Liver (tissue), 9 donors: ENCODE results near the gene LEKR1. TPM values are rescaled to one million over a fixed set of nuclear protein-coding genes. Genes with fewer than 3 reads are reported as not detected.

ENCODE experiments used
- DNase-seq: peaks from one replicate; pipeline ENCODE4 v3.0.0-alpha.2; 2017; ENCODE audit warnings: low spot score
- H3K27ac ChIP-seq, 2 donors: one replicate each; pipeline ENCODE4 v1.7.0; 2013; ENCODE audit warnings: inconsistent platforms in 2 of 2, low read length in 2 of 2, control low read depth in 1 of 2, low read depth in 1 of 2, mild to moderate bottlenecking in 1 of 2
- H3K27me3 ChIP-seq, 4 donors: one replicate each; pipeline versions ENCODE4 v1.6.1 to v1.7.0; 2013; ENCODE audit warnings: low read length in 3 of 4, inconsistent platforms in 1 of 4, mild to moderate bottlenecking in 1 of 4, moderate library complexity in 1 of 4; ENCODE audit not compliant: control insufficient read depth in 4 of 4, insufficient read depth in 4 of 4
- H3K36me3 ChIP-seq, 4 donors: one replicate each; pipeline versions ENCODE4 v1.6.1 to v1.7.0; 2013; ENCODE audit warnings: low read length in 3 of 4, mild to moderate bottlenecking in 3 of 4, low read depth in 1 of 4, moderate library complexity in 1 of 4; ENCODE audit not compliant: control insufficient read depth in 4 of 4, insufficient read depth in 3 of 4
- H3K4me1 ChIP-seq, 4 donors: one replicate each; pipeline versions ENCODE4 v1.6.1 to v1.7.0; 2013; ENCODE audit warnings: low read length in 3 of 4, mild to moderate bottlenecking in 3 of 4, moderate library complexity in 1 of 4; ENCODE audit not compliant: control insufficient read depth in 4 of 4, insufficient read depth in 4 of 4
- H3K4me3 ChIP-seq, 3 donors: one replicate each; pipeline versions ENCODE4 v1.6.1 to v1.7.0; 2013; ENCODE audit warnings: low read length in 3 of 3, control low read depth in 1 of 3, low read depth in 1 of 3, mild to moderate bottlenecking in 1 of 3
- H3K9ac ChIP-seq, 2 donors: one replicate each; pipeline ENCODE4 v1.7.0; 2013; ENCODE audit warnings: low read length in 2 of 2, mild to moderate bottlenecking in 2 of 2, moderate library complexity in 2 of 2, control low read depth in 1 of 2, low read depth in 1 of 2
- H3K9me3 ChIP-seq, 4 donors: one replicate each; pipeline versions ENCODE4 v1.6.1 to v1.7.0; 2013; ENCODE audit warnings: low read length in 3 of 4; ENCODE audit not compliant: control insufficient read depth in 4 of 4
- CTCF ChIP-seq: fragments of 150-350 bp; IDR thresholded peaks from 2 replicates; pipeline ENCODE4 v1.5.1; 2017; ENCODE audit warnings: improper control_type of control experiment, low read depth, low read length; ENCODE audit not compliant: missing input control
- EGR1 ChIP-seq, 2 donors: IDR thresholded peaks; 2 replicates each; pipeline ENCODE4 v1.6.1; 2016 to 2018; ENCODE audit warnings: antibody characterized with exemption in 2 of 2, low read depth in 2 of 2
- FOXA1 ChIP-seq: IDR thresholded peaks from 2 replicates; pipeline ENCODE4 v1.6.1; 2016; ENCODE audit warnings: antibody characterized with exemption
- FOXA2 ChIP-seq: IDR thresholded peaks from 2 replicates; pipeline ENCODE4 v1.6.1; 2016; ENCODE audit warnings: antibody characterized with exemption
- GABPA ChIP-seq, 2 donors: IDR thresholded peaks in 1 of 2; conservative IDR thresholded peaks in 1 of 2; 2 replicates each; pipeline ENCODE4 v1.6.1; 2016; ENCODE audit warnings: antibody characterized with exemption in 2 of 2, mild to moderate bottlenecking in 1 of 2, moderate library complexity in 1 of 2
- HNF4A ChIP-seq, 2 donors: conservative IDR thresholded peaks; 2 replicates each; pipeline ENCODE4 v1.6.1; 2016; ENCODE audit warnings: antibody characterized with exemption in 2 of 2, mild to moderate bottlenecking in 2 of 2
- HNF4G ChIP-seq: IDR thresholded peaks from 2 replicates; pipeline ENCODE4 v1.6.1; 2016; ENCODE audit warnings: antibody characterized with exemption
- MAX ChIP-seq: IDR thresholded peaks from 2 replicates; pipeline ENCODE4 v1.6.1; 2016; ENCODE audit warnings: antibody characterized with exemption
- NR2F2 ChIP-seq: IDR thresholded peaks from 2 replicates; pipeline ENCODE4 v1.6.1; 2016; ENCODE audit warnings: antibody characterized with exemption
- RAD21 ChIP-seq, 2 donors: IDR thresholded peaks; 2 replicates each; pipeline ENCODE4 v1.6.1; 2016; ENCODE audit warnings: antibody characterized with exemption in 2 of 2, mild to moderate bottlenecking in 2 of 2
- RXRA ChIP-seq, 2 donors: IDR thresholded peaks; 2 replicates each; pipeline ENCODE4 v1.6.1; 2017 to 2018; ENCODE audit warnings: antibody characterized with exemption in 2 of 2, mild to moderate bottlenecking in 1 of 2
- SP1 ChIP-seq: IDR thresholded peaks from 2 replicates; pipeline ENCODE4 v1.6.1; 2018; ENCODE audit warnings: antibody characterized with exemption, mild to moderate bottlenecking
- ZBTB33 ChIP-seq: IDR thresholded peaks from 2 replicates; pipeline ENCODE4 v1.6.1; 2016; ENCODE audit warnings: antibody characterized with exemption
- WGBS: extraction: QIAGEN DNeasy Blood & Tissue Kit; methylation state at CpG from one replicate; pipeline ENCODE4 v1.1.7; 2013; 5-methylcytosine and 5-hydroxymethylcytosine counted together
- polyA plus RNA-seq, 2 donors: library from polyadenylated mRNA; stranded (reverse) in 1 of 2; unstranded in 1 of 2; fragments of 200-250 nt in 1 of 2; fragments of >200 nt in 1 of 2; fragmentation: Nextera tagmentation in 1 of 2; extraction: Ambion mirVana in 1 of 2; gene quantifications; one replicate each; pipeline versions ENCODE4 v1.2.1 to v1.2.3, GENCODE V29; 2013 to 2015
- total RNA-seq, 2 donors: library from RNA; depleted of rRNA; stranded (reverse); fragments of >200 nt; gene quantifications; one replicate each; pipeline ENCODE4 v1.2.3, GENCODE V29; 2014
- TF ChIP-seq, protein P1 (sequence below): IDR thresholded peaks from 2 replicates; pipeline ENCODE4 v1.6.1; 2016; ENCODE audit warnings: antibody characterized with exemption
- TF ChIP-seq, protein P2 (sequence below): IDR thresholded peaks from 2 replicates; pipeline ENCODE4 v1.6.1; 2016; ENCODE audit warnings: antibody characterized with exemption, mild to moderate bottlenecking
- donor health status: healthy.
- donor health status: healthy.
- donor health status: healthy.
- donor health status: healthy.
- donor health status: healthy.

The LEKR1 gene
- total and polyA plus RNA-seq, 4 donors, result 0.19 to 0.72 (median 0.44) TPM

DNA sequence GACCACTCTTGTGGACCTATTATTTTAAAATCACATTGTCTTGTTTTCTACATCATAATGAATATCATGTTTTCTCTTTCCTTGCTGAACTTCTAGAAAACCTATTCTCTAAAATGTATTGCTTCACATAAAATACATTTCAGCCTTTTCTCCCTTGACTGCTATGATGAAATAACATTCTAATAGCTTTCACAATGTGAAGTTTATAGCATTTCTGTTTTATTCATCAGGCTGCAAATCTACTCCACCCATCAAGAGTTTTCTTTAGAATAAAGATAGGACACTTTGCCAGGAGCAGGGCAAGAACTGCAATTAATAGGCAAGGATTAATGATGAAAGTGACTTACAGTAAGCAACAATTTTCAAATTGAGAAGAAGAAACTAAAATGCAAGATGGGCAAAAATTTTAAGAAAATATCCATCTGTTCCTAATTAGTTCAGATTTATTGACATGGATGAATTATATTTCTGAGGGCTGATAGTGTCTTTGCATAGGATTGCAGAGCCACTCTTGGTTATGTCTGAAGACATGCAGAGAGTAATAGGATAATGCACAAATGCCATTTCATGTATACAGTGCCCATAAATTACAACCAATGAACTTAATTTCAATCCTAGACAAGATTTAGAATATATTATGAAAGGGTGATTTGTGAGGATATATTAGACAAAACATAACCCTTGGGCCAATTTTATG lies 21.7 kb downstream of the LEKR1 start:
- Histone ChIP-seq H3K27ac (no peak overlapping the region), H3K36me3 (no peaks in the 10 kb centered on the region), H3K9me3 (no peaks in the 10 kb centered on the region), H3K4me3 (no peak overlapping the region), H3K4me1 (no peaks in the 10 kb centered on the region), H3K9ac (no peak overlapping the region), H3K27me3 (no peaks in the 10 kb centered on the region)
- DNase-seq, result no peak
- no peak for TF ChIP-seq RXRA (IDR thresholded peaks at IDR 0.05)
- TF ChIP-seq EGR1 (IDR thresholded peaks at IDR 0.05; ENCODE audit: low read depth in 2 of 2), result no peak
- no peak for TF ChIP-seq HNF4G
- no peak for TF ChIP-seq ZBTB33
- TF ChIP-seq, protein P1, sequence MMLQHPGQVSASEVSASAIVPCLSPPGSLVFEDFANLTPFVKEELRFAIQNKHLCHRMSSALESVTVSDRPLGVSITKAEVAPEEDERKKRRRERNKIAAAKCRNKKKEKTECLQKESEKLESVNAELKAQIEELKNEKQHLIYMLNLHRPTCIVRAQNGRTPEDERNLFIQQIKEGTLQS, result no peak
- TF ChIP-seq HNF4A (conservative IDR thresholded peaks at IDR 0.05), result no peak
- TF ChIP-seq GABPA (IDR thresholded peaks at IDR 0.05 in 1 of 2, conservative IDR thresholded peaks at IDR 0.05 in 1 of 2), result no peak
- TF ChIP-seq MAX, result no peak
- no peak for TF ChIP-seq NR2F2

GRCh38 chr3:156859578-156859977 lies 33.4 kb downstream of the LEKR1 start:
- DNase-seq, result no peak
- Histone ChIP-seq H3K9me3 (no peaks in the 10 kb centered on the region), H3K27ac (no peak overlapping the region), H3K4me3 (no peak overlapping the region), H3K27me3 (no peaks in the 10 kb centered on the region), H3K4me1 (no peaks in the 10 kb centered on the region), H3K9ac (no peak overlapping the region), H3K36me3 (no peaks in the 10 kb centered on the region)
- WGBS, result 88% methylated on average over 4 of the region's 4 CpGs
- TF ChIP-seq SP1 (no peak), ZBTB33 (no peak), NR2F2 (no peak), FOXA1 (no peak), CTCF (no peak), RAD21 (IDR thresholded peaks at IDR 0.05) (no peak), FOXA2 (no peak), GABPA (IDR thresholded peaks at IDR 0.05 in 1 of 2, conservative IDR thresholded peaks at IDR 0.05 in 1 of 2) (no peak), HNF4G (no peak)
- TF ChIP-seq, protein P2, sequence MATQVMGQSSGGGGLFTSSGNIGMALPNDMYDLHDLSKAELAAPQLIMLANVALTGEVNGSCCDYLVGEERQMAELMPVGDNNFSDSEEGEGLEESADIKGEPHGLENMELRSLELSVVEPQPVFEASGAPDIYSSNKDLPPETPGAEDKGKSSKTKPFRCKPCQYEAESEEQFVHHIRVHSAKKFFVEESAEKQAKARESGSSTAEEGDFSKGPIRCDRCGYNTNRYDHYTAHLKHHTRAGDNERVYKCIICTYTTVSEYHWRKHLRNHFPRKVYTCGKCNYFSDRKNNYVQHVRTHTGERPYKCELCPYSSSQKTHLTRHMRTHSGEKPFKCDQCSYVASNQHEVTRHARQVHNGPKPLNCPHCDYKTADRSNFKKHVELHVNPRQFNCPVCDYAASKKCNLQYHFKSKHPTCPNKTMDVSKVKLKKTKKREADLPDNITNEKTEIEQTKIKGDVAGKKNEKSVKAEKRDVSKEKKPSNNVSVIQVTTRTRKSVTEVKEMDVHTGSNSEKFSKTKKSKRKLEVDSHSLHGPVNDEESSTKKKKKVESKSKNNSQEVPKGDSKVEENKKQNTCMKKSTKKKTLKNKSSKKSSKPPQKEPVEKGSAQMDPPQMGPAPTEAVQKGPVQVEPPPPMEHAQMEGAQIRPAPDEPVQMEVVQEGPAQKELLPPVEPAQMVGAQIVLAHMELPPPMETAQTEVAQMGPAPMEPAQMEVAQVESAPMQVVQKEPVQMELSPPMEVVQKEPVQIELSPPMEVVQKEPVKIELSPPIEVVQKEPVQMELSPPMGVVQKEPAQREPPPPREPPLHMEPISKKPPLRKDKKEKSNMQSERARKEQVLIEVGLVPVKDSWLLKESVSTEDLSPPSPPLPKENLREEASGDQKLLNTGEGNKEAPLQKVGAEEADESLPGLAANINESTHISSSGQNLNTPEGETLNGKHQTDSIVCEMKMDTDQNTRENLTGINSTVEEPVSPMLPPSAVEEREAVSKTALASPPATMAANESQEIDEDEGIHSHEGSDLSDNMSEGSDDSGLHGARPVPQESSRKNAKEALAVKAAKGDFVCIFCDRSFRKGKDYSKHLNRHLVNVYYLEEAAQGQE, result no peak
